GM19240 (cell line): ENCODE results near the gene SLC35F1.

Experiments used
- DNase-seq: peaks from one replicate; pipeline ENCODE4 v3.0.0; 2011; ENCODE audit warnings: low spot score; ENCODE audit not compliant: insufficient read length

SLC35F1 gene

GRCh38 chr6:118186672-118187567 lies 279.9 kb downstream of the SLC35F1 start:
- no peak for DNase-seq

- no peak for DNase-seq
Measured at GRCh38 chr6:118187568-118188164, 280.6 kb downstream of the SLC35F1 start.

DNA sequence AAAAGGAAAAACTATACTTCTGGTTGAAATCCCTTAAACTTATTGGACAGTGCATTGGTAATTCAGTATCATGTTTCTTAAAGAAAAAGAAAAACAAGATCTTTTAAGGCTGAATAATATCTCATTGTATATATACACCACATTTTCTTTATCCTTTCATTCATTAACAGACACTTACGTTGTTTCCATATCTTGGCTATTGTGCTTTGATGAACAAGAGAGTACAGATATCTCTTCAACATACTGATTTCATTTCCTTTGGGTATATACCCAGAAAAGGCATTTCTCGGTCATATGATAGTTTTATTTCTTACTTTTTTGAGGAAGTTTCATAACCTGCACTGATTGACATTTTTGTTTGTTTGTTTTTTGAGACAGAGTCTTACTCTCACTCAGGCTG lies 281.5 kb downstream of the SLC35F1 start:
- no peak for DNase-seq

- DNase-seq: no peak
Measured at GRCh38 chr6:118197539-118197938, 290.5 kb downstream of the SLC35F1 start.

DNA sequence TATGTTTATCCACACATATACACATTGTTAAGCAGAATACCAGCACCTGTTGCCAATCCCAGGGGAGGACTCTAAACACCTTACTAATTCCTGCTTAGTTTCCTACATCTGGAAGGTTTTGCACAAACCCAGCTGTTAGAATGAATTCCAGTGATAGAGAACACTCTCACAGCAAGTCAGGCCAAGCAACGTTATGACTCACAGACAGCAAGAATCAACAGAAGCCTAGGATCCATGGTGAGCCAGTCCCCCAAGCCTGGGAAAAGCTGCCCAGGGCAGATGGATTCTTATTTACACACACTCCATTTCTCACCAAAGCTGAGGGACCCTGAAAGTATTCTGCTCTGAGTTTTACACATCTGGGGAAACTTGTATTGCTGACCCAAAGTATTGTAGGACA lies 291.7 kb downstream of the SLC35F1 start:
- no peak for DNase-seq

GRCh38 chr6:118200160-118200559 lies 293.1 kb downstream of the SLC35F1 start:
- no peak for DNase-seq

DNA sequence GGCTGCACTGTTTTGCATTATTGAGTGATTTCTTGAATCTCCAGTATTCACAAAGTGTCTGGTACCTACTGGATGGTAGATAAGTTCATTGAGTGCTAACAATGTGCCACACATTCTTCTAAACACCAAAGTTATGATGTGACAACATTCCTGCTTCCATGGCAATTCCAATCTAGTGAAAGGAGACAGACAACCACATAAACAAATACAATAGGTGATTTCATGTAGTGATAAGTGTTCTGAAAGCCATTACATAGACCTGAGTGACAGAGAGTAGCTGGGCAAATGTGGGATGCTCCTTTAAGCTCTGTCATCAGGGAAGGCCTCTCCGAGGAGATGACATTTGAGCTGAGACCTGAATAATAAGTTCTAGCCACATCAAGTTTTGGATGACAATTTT lies 295.5 kb downstream of the SLC35F1 start:
- no peak for DNase-seq

DNA sequence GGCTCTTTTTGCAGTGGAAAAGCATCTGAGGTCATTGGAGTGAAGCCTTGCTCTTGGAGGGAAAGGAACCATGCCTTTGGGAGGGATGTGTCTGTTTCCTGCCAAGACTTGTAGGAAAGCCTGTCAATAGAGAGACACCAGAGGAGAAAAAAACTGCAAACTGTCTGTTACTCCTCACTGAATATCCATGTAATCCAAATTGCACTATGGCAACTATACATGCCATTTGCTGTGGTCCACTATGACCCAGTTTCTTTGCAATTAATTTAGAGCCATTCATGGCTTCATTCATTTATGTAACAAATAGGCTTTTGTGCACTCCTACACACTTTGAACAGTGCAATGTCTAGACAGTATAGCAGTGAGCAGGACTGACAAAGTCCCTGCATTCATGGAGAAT lies 296.5 kb downstream of the SLC35F1 start:
- no peak for DNase-seq

- DNase-seq: no peak
Measured at GRCh38 chr6:118206221-118206620, 299.2 kb downstream of the SLC35F1 start.

DNA sequence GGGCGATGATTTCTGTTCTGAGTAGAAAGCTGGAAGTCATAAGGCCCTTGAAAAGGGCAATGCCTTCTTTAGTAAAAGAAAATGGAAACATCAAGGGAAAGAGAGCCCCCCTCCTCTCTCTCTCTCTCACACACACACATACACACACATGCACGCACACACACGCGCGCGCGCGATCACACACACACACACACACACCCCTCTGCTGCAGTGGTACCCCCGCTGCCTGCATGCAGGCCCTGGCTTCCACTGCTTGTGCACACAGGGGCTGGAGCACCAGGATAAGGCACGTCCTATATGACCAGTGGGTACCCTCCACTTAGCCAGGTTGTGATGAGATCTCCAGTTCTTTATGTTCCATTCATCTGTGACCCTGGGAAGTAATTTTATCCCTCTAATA lies 300.9 kb downstream of the SLC35F1 start:
- DNase-seq: no peak

DNA sequence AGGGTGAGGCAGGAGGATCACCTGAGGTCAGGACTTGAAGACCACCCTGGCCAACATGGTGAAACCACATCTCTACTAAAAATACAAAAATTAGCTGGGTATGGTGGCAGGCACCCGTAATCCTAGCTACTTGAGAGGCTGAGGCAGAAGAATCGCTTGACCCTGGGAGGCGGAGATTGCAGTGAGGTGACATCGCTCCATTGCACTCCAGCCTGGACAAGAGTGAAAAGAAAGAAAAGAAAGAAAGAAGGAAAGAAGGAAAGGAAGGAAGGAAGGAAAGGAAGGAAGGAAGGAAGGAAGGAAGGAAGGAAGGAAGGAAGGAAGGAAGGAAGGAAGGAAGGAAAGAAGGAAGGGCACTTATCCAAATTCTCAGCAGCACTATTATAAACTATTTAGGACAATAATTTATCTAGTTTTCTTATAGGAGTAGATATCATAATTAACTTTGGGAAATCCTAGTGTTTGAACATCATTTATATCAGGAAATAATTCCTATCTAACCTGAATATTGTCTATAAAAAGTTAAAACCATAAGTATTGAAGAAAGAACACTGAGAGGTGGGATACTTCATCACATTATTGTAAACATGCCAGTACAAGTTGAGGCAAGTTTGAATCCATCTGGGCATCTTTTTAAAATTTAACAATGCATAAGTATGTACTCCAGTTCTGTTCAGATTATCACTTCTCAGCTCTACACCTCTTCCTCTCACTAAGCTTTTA lies 305.5 kb downstream of the SLC35F1 start:
- no peak for DNase-seq

GRCh38 chr6:118215269-118215668 lies 308.2 kb downstream of the SLC35F1 start:
- DNase-seq: no peak

DNA sequence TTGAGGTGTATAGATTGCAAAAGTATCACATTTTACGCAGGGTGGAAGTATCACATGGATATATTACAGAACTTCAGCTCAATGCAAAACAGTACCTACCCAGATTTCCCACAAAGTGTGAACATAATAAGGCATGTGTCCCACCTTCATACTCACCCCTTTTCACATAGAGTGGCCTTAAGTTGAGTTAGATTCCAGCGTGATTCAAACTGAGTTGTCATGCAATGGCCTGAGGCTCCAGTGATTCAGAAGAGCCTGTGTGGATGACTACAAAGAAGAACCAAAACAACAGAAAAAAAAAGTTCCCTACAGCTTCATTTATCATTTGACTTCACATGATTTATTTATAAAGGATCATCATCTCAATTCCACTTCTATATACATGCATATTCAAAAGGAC lies 309.7 kb downstream of the SLC35F1 start:
- DNase-seq: no peak

DNA sequence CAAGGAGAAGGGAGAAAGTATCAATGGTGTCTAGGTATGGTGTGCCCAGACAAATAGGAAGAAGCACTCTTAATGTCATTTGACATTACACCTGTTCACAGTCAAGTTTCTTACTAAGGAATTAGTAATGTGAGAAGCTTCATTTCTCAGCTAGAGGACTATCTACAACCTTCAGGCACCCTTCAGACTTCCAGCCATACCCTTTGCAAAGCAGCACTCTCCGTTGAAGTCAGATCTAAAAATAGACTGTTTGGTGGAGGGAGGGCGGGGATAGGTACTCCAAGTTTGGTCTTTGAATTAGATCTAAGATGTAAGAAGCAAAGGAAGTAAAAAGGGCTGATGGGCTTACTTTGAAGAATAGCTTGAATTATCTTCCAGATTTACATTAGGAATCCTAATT lies 311.1 kb downstream of the SLC35F1 start:
- no peak for DNase-seq

DNA sequence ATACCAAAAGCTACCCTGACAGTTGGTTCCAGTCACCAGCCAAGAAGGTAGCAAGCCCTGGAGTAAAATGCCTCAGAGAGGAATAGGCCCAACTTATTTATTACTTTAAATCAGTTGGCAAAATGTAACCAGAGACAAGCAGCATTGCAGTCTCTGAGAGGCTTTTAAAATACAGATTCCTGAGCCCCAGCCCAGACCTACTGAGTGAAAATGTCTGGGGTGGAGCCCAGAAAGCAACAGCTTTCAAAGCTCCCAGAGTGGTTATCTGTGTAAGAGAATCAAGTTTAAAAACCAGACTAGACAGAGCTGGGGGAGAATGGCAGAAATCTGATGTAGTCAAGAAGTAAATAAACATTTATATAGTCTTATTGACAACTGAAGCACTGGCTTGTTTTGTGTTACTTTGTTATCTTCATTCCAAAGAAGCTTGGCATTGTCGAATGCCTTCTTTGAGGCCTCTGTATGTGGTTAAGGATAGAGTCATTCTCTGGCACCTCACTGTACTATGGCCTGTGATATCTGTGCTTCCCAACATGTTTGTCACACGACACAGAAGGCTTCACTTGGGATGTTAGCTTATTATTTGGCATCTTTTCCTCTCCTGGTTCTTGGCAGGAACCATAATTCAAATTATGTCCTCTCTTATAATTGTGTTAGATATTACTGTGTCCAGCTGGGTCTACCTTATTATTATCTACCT lies 313.5 kb downstream of the SLC35F1 start:
- no peak for DNase-seq

- no peak for DNase-seq
Measured at GRCh38 chr6:118223316-118223715, 316.3 kb downstream of the SLC35F1 start.

DNA sequence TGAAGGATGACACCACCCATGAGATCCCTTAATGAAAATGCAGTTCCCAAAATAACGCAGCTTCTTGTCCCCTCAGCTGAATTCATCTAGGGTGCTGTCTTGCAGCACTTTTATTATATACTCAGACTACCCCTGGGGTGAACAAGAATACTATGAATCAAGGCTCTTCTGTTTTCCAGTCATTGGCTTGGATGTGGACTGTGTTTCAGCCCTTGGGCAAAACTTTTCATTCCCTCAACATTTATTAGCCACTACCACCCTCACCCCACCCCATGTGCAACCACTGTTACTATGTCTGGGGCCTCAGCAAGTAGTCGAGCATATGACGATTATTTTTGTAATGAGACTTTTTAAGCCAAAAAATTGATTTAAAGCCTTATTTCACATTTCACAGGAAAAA lies 321.8 kb downstream of the SLC35F1 start:
- DNase-seq: no peak

DNA sequence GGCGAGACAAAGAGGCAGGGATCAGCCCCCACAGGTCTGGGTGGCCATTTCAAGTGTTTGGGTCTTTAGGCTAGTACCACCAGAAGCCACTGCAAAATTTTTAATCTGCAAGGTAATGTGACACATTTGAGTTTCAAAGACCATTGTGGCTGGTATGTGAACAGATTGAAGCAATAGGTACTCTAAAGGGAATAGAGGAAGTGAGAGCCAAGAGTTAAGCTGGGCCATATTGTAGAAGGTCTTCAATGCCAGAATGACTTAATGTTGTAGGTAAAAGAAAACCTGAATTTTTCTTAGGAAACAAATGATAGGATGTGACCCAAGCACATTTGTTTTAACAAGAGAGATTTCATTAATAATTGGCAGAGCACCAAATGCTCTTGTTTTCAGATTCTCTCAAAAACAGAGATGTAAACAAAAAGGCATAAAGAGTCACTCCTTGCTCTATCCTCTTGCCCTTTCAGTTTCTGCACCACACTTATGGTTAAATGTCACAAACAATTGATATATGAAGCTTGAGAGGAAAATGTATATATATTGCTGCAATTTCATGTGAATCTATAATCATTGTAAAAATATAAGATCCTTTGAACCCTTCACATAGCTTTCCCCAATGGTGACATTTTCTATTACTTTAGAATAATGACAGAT lies 333.9 kb downstream of the SLC35F1 start:
- no peak for DNase-seq

GRCh38 chr6:118246406-118246805 lies 339.3 kb downstream of the SLC35F1 start:
- DNase-seq: no peak

GRCh38 chr6:118248171-118248570 lies 341.1 kb downstream of the SLC35F1 start:
- DNase-seq: no peak

GRCh38 chr6:118249680-118250079 lies 342.6 kb downstream of the SLC35F1 start:
- DNase-seq: no peak
